CD14-positive monocyte (primary cell): ENCODE results near the gene TAGAP. TPM values are rescaled to one million over a fixed set of nuclear protein-coding genes. Genes with fewer than 3 reads are reported as not detected.

Experiments used
- DNase-seq, 3 donors: peaks; one replicate each; pipeline ENCODE4 v3.0.0-alpha.2; 2011 to 2022
- H2AFZ ChIP-seq: 2 replicates; pipeline ENCODE4 v1.6.0; 2012; ENCODE audit warnings: mild to moderate bottlenecking, low read depth, low read length, inconsistent platforms; ENCODE audit not compliant: insufficient read depth, poor library complexity, severe bottlenecking
- H3K27ac ChIP-seq, 2 donors: 1 replicate in 1 of 2; 2 replicates in 1 of 2; pipeline ENCODE4 v1.5.1; 2012 to 2013; ENCODE audit warnings: low read length in 2 of 2, control low read depth in 1 of 2, inconsistent platforms in 1 of 2, low read depth in 1 of 2, mild to moderate bottlenecking in 1 of 2
- H3K27me3 ChIP-seq, 2 donors: one replicate each; pipeline versions ENCODE4 v1.6.0 to v1.6.1; 2011 to 2013; ENCODE audit warnings: low read length in 2 of 2; ENCODE audit not compliant: control insufficient read depth in 2 of 2, insufficient read depth in 2 of 2
- H3K36me3 ChIP-seq, 2 donors: replicated peaks in 1 of 2; 1 replicate in 1 of 2; 2 replicates in 1 of 2; pipeline versions ENCODE4 v1.5.1 to v1.6.1; 2012 to 2013; ENCODE audit warnings: low read length in 2 of 2, control low read depth in 1 of 2, inconsistent platforms in 1 of 2, mild to moderate bottlenecking in 1 of 2; ENCODE audit not compliant: insufficient read depth in 2 of 2, control insufficient read depth in 1 of 2
- H3K4me1 ChIP-seq, 2 donors: 1 replicate in 1 of 2; 2 replicates in 1 of 2; pipeline versions ENCODE4 v1.5.1 to v1.6.1; 2012 to 2013; ENCODE audit warnings: low read length in 2 of 2, control low read depth in 1 of 2, inconsistent platforms in 1 of 2, mild to moderate bottlenecking in 1 of 2, moderate library complexity in 1 of 2; ENCODE audit not compliant: insufficient read depth in 2 of 2, control insufficient read depth in 1 of 2
- H3K4me2 ChIP-seq: replicated peaks from 2 replicates; pipeline ENCODE3; 2012; ENCODE audit warnings: low read length, moderate library complexity, mild to moderate bottlenecking; ENCODE audit not compliant: poor library complexity, severe bottlenecking; ENCODE audit errors: extremely low read depth
- H3K4me3 ChIP-seq, 3 experiments: fragments of 200-600 bp in 1 of 3; sonication (generic) in 1 of 3; replicated peaks in 1 of 3; 1 replicate in 2 of 3; 2 replicates in 1 of 3; pipeline ENCODE4 v1.5.1; 2011 to 2013; ENCODE audit warnings: low read length in 3 of 3, mild to moderate bottlenecking in 3 of 3, control low read depth in 2 of 3, low read depth in 2 of 3, inconsistent platforms in 1 of 3, moderate library complexity in 1 of 3
- H3K79me2 ChIP-seq: 2 replicates; pipeline ENCODE4 v1.6.0; 2012; ENCODE audit warnings: mild to moderate bottlenecking, control low read depth, inconsistent platforms, low read length, moderate library complexity; ENCODE audit not compliant: insufficient read depth
- H3K9ac ChIP-seq: 2 replicates; pipeline ENCODE4 v1.6.0; 2017; ENCODE audit warnings: low read length, mild to moderate bottlenecking; ENCODE audit not compliant: insufficient read depth, poor library complexity, severe bottlenecking
- H3K9me3 ChIP-seq, 2 donors: replicated peaks in 1 of 2; 1 replicate in 1 of 2; 2 replicates in 1 of 2; pipeline versions ENCODE4 v1.5.1 to v1.6.1; 2012 to 2013; ENCODE audit warnings: low read length in 2 of 2, control low read depth in 1 of 2; ENCODE audit not compliant: control insufficient read depth in 1 of 2, insufficient read depth in 1 of 2
- H4K20me1 ChIP-seq: 2 replicates; pipeline ENCODE4 v1.6.0; 2012; ENCODE audit warnings: mild to moderate bottlenecking, low read length, control low read depth, moderate library complexity; ENCODE audit not compliant: insufficient read depth
- H3K27ac Mint-ChIP-seq, 7 donors: one replicate each; pipeline ENCODE4 v1.8.0; 2020; ENCODE audit warnings: mild to moderate bottlenecking in 7 of 7, mixed read lengths in 7 of 7, moderate library complexity in 6 of 7, inconsistent platforms in 2 of 7
- H3K27me3 Mint-ChIP-seq, 3 donors: one replicate each; pipeline ENCODE4 v1.8.0; 2021 to 2022; ENCODE audit warnings: low read depth in 3 of 3, mild to moderate bottlenecking in 3 of 3, mixed read lengths in 3 of 3, moderate library complexity in 3 of 3, inconsistent platforms in 1 of 3
- H3K36me3 Mint-ChIP-seq, 2 donors: one replicate each; pipeline ENCODE4 v1.8.0; 2020; ENCODE audit warnings: mixed read lengths in 2 of 2, inconsistent platforms in 1 of 2, mild to moderate bottlenecking in 1 of 2
- H3K4me1 Mint-ChIP-seq: one replicate; pipeline ENCODE4 v1.8.0; 2020; ENCODE audit warnings: mild to moderate bottlenecking, mixed read lengths
- H3K4me3 Mint-ChIP-seq, 2 donors: one replicate each; pipeline ENCODE4 v1.8.0; 2020; ENCODE audit warnings: mild to moderate bottlenecking in 2 of 2, mixed read lengths in 2 of 2, moderate library complexity in 1 of 2
- H3K9me3 Mint-ChIP-seq, 7 donors: one replicate each; pipeline ENCODE4 v1.8.0; 2020 to 2022; ENCODE audit warnings: mixed read lengths in 7 of 7, mild to moderate bottlenecking in 6 of 7, moderate library complexity in 6 of 7, inconsistent platforms in 2 of 7
- CTCF ChIP-seq: fragments of 200-600 bp; IDR thresholded peaks from one replicate; pipeline ENCODE4 v1.8.0; 2022; ENCODE audit warnings: antibody characterized with exemption, mild to moderate bottlenecking
- WGBS: methylation state at CpG from one replicate; pipeline ENCODE4 v1.1.5; 2013; ENCODE audit warnings: missing lambda C conversion rate; ENCODE audit not compliant: insufficient coverage; 5-methylcytosine and 5-hydroxymethylcytosine counted together
- intact Hi-C, 2 donors: fragments of 100-400 bp; cut with micrococcal nuclease; formaldehyde crosslinking; loops; one replicate each; pipeline versions ENCODE4 v1.15.0 to v1.15.1; 2023
- polyA plus RNA-seq, 3 donors: library from polyadenylated mRNA; depleted of rRNA in 1 of 3; unstranded in 2 of 3; stranded (reverse) in 1 of 3; fragments of 300-500 nt in 2 of 3; fragments of >200 nt in 1 of 3; fragmentation: Illumina TruSeq in 2 of 3; gene quantifications; 1 replicate in 2 of 3; 2 replicates in 1 of 3; pipeline ENCODE4 v1.2.3, GENCODE V29; 2012 to 2021

TAGAP gene
- polyA plus RNA-seq, 3 donors, result 51.9 to 299 (median 59.1) TPM

GRCh38 chr6:159023893-159024292 is 20.9 kb downstream of the TAGAP start:
- no peak for DNase-seq
- WGBS, result 96% methylated on average over 4 of the region's 4 CpGs
- no peak overlapping the region for H3K4me2 ChIP-seq
- peaks cover 15 to 22% of the 10 kb centered on the region in 2 donors for H3K9me3 ChIP-seq
- Mint-ChIP-seq H3K27ac (peak overlapping the region in 1 of 7 donors; percentile 43), H3K4me1 (peaks cover 3% of the 10 kb centered on the region), H3K4me3 (no peak overlapping the region), H3K9me3 (peaks cover 9 to 26% (median 19%) of the 10 kb centered on the region in 7 donors), H3K36me3 (peaks cover 12 to 14% of the 10 kb centered on the region in 2 donors), H3K27me3 (peaks cover 0 to 6% (median 0%) of the 10 kb centered on the region in 3 donors)
- H3K4me1 ChIP-seq, result no peaks in the 10 kb centered on the region
- no peaks in the 10 kb centered on the region for H3K27me3 ChIP-seq
- no peaks in the 10 kb centered on the region for H3K79me2 ChIP-seq
- no peak for TF ChIP-seq CTCF
- H3K36me3 ChIP-seq, result peaks cover 0 to 9% of the 10 kb centered on the region in 2 donors
- no peak overlapping the region for H3K9ac ChIP-seq
- H3K4me3 ChIP-seq, result no peak overlapping the region
- no peak overlapping the region for H2AFZ ChIP-seq
- no peaks in the 10 kb centered on the region for H4K20me1 ChIP-seq
- no peak overlapping the region for H3K27ac ChIP-seq
- intact Hi-C loops, result no loop called here

DNA sequence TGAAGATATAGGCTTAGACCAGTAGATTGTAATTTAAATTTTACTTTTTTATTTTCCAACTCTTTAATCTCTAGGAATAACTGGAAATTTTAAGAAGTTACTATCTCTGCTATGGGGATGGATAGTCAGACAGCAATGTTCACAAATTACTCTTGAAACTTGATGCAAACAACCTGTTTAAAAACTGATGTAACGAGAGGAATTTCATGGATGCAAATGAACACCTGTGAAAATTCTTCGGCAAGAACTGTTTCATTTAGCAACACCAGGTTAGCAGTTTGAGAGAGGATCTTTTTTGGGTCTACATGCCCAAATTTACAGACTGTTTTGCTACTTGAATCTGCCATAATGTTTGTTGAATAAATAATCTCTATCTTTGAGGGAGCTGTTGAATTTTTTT is 24.8 kb downstream of the TAGAP start:
- Histone ChIP-seq H3K27me3 (no peaks in the 10 kb centered on the region), H4K20me1 (no peaks in the 10 kb centered on the region), H3K36me3 (peaks cover 0 to 9% of the 10 kb centered on the region in 2 donors), H3K27ac (no peak overlapping the region), H3K4me3 (no peak overlapping the region), H3K9ac (no peak overlapping the region), H2AFZ (no peak overlapping the region), H3K9me3 (peaks cover 12 to 13% of the 10 kb centered on the region in 2 donors), H3K79me2 (no peaks in the 10 kb centered on the region), H3K4me2 (no peak overlapping the region), H3K4me1 (peaks cover 0 to 2% of the 10 kb centered on the region in 2 donors)
- no peak for TF ChIP-seq CTCF
- Mint-ChIP-seq H3K27me3 (peaks cover 0 to 8% (median 0%) of the 10 kb centered on the region in 3 donors), H3K36me3 (peaks cover 5 to 6% of the 10 kb centered on the region in 2 donors), H3K9me3 (peaks cover 2 to 20% (median 12%) of the 10 kb centered on the region in 7 donors), H3K27ac (no peak overlapping the region), H3K4me3 (no peak overlapping the region), H3K4me1 (peaks cover 5% of the 10 kb centered on the region)
- no peak for DNase-seq
- 72% methylated on average over 2 of the region's 2 CpGs for WGBS
- intact Hi-C loops, result no loop called here
